Brain microvascular endothelial cell (primary cell): ENCODE measurements around the gene CAMTA1.

Experiments used
- DNase-seq: peaks from one replicate; pipeline ENCODE4 v3.0.0-alpha.2; 2020
- H3K27ac ChIP-seq: fragments of 250-450 bp; sonication (Bioruptor Pico); 2 replicates; pipeline ENCODE4 v1.5.1; 2020; ENCODE audit warnings: mild to moderate bottlenecking, moderate library complexity
- H3K27me3 ChIP-seq: fragments of 250-450 bp; sonication (Bioruptor Pico); replicated peaks from 2 replicates; pipeline ENCODE4 v1.5.1; 2020; ENCODE audit warnings: mild to moderate bottlenecking
- H3K36me3 ChIP-seq: fragments of 250-450 bp; sonication (Bioruptor Pico); replicated peaks from 2 replicates; pipeline ENCODE4 v1.5.1; 2020; ENCODE audit warnings: mild to moderate bottlenecking
- H3K4me3 ChIP-seq: 2 replicates; pipeline ENCODE4 v1.5.1; 2011; ENCODE audit warnings: low read depth, mild to moderate bottlenecking, control low read depth, low read length, moderate library complexity
- in situ Hi-C: cut with HindIII; loops from 2 replicates; pipeline ENCODE4 v1.10.0; 2017; ENCODE audit warnings: low sequenced_read_pairs, low pct_ligation_motif_present
- TF ChIP-seq, protein P1 (sequence below): IDR thresholded peaks from 2 replicates; pipeline ENCODE4 v1.5.1; 2011; ENCODE audit warnings: low read depth, mild to moderate bottlenecking, moderate library complexity, low read length, control low read depth, inconsistent platforms; ENCODE audit errors: missing control alignments

Gene CAMTA1

DNA sequence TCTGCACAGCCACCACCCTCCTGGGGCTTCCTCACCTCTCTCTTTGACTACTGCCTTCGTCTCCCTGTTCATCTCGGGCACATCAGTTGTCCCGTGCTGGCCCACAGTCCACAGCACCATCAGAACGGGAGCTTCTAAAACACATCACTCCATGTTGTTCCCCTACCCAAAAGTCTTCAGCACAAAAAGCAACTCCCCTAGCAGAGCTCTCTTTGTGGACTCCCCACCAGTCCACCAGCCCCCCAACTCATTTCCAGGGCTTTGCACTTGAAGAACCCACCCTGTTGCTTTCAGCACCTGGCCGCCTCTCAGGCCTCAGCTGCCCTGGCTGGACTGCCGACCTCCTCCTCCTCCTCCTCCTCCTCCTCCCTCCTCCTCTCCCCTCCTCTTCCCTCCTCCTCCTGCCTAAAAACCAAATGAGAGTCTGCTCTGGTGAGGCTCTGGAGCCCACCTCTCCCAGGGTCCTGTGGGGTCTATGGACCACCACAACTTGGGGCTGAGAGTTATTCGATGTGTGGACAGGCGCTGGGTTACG, 734.7 kb downstream of the CAMTA1 start:
- no peaks in the 10 kb centered on the region for H3K27me3 ChIP-seq
- in situ Hi-C loops: no loop called here
- H3K27ac ChIP-seq: no peak overlapping the region
- TF ChIP-seq, protein P1, sequence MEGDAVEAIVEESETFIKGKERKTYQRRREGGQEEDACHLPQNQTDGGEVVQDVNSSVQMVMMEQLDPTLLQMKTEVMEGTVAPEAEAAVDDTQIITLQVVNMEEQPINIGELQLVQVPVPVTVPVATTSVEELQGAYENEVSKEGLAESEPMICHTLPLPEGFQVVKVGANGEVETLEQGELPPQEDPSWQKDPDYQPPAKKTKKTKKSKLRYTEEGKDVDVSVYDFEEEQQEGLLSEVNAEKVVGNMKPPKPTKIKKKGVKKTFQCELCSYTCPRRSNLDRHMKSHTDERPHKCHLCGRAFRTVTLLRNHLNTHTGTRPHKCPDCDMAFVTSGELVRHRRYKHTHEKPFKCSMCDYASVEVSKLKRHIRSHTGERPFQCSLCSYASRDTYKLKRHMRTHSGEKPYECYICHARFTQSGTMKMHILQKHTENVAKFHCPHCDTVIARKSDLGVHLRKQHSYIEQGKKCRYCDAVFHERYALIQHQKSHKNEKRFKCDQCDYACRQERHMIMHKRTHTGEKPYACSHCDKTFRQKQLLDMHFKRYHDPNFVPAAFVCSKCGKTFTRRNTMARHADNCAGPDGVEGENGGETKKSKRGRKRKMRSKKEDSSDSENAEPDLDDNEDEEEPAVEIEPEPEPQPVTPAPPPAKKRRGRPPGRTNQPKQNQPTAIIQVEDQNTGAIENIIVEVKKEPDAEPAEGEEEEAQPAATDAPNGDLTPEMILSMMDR: no peak
- DNase-seq: no peak
- no peak overlapping the region for H3K4me3 ChIP-seq
- no peaks in the 10 kb centered on the region for H3K36me3 ChIP-seq

- DNase-seq: no peak
- TF ChIP-seq, protein P1: no peak
- in situ Hi-C loops: no loop called here
Measured at GRCh38 chr1:7520496-7520895, 735.2 kb downstream of the CAMTA1 start.

DNA sequence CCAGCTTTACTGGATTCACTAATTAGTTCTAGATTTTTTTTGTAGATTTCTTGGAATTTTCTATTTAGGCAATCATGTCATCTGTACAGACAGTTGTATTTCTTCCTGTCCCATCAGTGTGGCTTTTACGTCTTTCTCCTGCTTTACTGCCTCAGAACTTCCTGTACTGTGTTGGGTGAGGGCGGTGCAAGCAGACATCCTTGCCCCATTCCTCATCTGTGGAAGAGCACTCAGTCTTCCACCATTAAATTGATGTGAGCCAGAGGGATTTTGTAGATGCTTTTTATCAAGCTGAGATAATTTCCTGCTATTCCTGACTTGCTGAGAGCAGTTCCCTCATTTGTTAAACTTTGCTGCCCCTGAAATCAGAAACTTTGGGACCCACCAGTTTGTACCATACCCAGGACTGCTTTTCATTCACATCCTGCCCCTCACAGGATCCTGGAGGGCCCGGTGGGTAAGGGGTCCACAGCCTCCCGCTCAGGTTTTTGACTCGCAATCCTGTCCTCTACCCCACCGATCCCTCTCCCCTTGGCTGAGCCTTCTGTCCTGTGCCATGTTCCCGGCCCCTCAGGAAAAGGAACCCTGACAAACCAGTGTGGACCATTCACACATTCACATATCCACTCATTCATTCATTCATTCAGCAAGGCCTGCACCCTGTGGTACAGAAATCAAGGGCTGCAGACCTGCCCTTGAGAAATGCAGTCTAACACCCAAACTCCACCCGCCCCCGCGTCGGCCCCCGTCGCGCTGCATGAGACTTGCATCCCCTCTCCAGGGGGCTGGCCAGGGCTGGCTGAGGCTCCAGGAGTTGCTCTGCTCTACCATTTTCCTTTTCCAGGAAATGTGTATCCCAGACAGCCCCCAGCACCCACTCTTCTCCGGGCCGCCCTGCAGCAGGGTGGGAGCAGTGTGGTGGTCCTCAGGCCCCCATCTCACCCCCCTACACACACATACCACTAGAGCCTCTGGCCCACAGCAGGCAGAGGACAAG, 739.4 kb downstream of the CAMTA1 start:
- no peak overlapping the region for H3K27ac ChIP-seq
- TF ChIP-seq, protein P1: no peak
- in situ Hi-C loops: no loop called here
- DNase-seq: no peak
- H3K27me3 ChIP-seq: no peaks in the 10 kb centered on the region
- H3K4me3 ChIP-seq: no peak overlapping the region
- no peaks in the 10 kb centered on the region for H3K36me3 ChIP-seq

More at GRCh38 chr1:7520496-7520895, 735.2 kb downstream of the CAMTA1 start:
- H3K27ac ChIP-seq: no peak overlapping the region
- no peaks in the 10 kb centered on the region for H3K36me3 ChIP-seq
- H3K4me3 ChIP-seq: no peak overlapping the region
- H3K27me3 ChIP-seq: no peaks in the 10 kb centered on the region

- TF ChIP-seq, protein P1: no peak
- in situ Hi-C loops: no loop called here
- Histone ChIP-seq H3K27me3 (no peaks in the 10 kb centered on the region), H3K36me3 (no peaks in the 10 kb centered on the region), H3K27ac (no peak overlapping the region), H3K4me3 (no peak overlapping the region)
- no peak for DNase-seq
Measured at GRCh38 chr1:7525338-7526063, 740.2 kb downstream of the CAMTA1 start.

DNA sequence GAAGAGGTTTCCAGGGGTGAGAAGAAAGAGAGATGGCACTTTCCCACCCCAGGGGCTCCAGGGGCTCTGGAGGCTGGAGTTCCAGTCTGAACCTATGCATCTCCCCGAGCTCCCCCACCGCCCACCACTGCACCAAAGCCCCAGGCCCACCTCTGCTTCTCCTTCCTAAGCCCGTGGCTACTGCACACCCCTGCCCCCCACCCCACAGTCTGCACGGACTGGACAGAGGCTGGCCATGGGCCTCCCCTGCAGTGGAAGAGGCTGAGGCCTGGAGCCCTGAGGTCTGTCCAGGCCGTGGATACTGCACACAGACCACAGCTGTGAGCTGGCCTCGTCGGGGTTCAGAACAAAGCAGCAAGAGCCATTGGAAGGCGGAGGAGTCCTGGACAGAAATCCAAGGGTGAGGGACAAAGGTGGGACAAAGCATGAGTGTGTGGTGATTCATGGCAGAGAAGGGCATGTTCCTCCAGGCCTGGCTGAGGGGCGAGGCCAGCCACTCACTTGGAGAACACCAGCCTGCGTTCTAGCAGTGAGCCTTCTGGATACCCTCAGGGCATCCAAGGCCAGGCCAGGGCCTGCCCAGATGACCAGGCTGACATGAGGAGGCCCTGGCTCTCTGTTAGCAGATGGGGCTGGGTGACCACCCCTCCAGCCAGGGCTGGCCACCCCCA, 741.1 kb downstream of the CAMTA1 start:
- Histone ChIP-seq H3K27ac (no peak overlapping the region), H3K36me3 (no peaks in the 10 kb centered on the region), H3K27me3 (no peaks in the 10 kb centered on the region), H3K4me3 (no peak overlapping the region)
- no peak for DNase-seq
- in situ Hi-C loops: no loop called here
- TF ChIP-seq, protein P1: no peak
